GM12892 (cell line): ENCODE data around the gene SMARCC2.

Experiments
- POLR2A ChIP-seq: IDR thresholded peaks from 2 replicates; pipeline ENCODE4 v1.6.1; 2011; ENCODE audit warnings: low read depth, low read length, control low read depth
- POLR2AphosphoS5 ChIP-seq: IDR thresholded peaks from 2 replicates; pipeline ENCODE4 v1.6.1; 2011; ENCODE audit warnings: low read depth, low read length, control low read depth
- TAF1 ChIP-seq: IDR thresholded peaks from 2 replicates; pipeline ENCODE4 v1.6.1; 2011; ENCODE audit warnings: low read depth, mild to moderate bottlenecking, control low read depth, low read length, borderline replicate concordance

DNA sequence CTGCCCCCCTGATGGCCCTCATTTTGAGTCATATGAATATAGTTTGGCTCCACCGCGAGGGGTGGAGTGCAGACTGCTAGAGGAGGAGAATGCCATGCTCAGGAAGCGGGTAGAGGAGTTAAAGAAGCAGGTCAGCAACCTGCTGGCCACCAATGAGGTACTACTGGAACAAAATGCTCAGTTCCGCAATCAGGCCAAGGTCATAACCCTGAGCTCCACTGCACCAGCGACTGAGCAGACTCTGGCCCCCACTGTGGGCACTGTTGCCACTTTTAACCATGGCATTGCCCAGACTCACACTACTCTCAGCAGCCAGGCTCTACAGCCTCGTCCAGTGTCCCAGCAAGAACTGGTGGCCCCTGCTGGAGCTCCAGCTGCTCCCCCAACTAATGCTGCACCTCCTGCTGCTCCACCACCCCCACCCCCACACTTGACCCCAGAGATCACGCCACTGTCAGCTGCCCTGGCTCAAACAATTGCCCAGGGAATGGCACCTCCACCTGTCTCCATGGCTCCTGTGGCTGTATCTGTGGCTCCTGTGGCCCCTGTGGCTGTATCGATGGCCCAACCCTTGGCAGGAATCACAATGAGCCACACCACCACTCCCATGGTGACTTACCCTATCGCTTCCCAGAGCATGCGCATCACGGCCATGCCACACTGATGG is 67.9 kb downstream of the SMARCC2 start:
- no peak for TF ChIP-seq TAF1
- TF ChIP-seq POLR2A, result no peak
- TF ChIP-seq POLR2AphosphoS5, result no peak
